T follicular helper cell (primary cell): ENCODE data around the gene ACSF2.
A peak's percentile ranks its signal among the peaks of the same experiment; 100 is the strongest.

ENCODE experiments used
- DNase-seq: peaks from one replicate; pipeline ENCODE4 v3.0.0-alpha.2; 2020; ENCODE audit warnings: low read depth

ACSF2 gene

GRCh38 chr17:50499721-50500120, 73.7 kb downstream of the ACSF2 start:
- DNase-seq, result no peak

DNA sequence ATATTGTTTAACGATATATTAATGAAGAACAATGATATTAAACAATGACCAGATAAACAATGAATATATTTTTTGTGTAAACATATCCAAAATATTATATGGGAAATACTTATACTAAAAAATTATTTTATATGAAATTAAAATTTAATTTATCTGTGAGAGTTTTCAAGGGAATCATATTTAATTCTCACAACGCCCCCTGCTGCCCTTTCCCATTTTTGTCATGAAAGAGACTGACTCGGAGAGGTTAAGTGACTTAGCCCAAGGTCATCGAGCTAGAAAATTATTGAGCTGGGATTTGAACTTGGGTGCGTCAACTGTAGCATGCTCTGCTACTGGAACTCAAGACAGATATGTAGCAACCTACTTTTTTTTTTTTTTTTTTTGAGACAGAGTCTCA, 75.0 kb downstream of the ACSF2 start:
- no peak for DNase-seq

DNA sequence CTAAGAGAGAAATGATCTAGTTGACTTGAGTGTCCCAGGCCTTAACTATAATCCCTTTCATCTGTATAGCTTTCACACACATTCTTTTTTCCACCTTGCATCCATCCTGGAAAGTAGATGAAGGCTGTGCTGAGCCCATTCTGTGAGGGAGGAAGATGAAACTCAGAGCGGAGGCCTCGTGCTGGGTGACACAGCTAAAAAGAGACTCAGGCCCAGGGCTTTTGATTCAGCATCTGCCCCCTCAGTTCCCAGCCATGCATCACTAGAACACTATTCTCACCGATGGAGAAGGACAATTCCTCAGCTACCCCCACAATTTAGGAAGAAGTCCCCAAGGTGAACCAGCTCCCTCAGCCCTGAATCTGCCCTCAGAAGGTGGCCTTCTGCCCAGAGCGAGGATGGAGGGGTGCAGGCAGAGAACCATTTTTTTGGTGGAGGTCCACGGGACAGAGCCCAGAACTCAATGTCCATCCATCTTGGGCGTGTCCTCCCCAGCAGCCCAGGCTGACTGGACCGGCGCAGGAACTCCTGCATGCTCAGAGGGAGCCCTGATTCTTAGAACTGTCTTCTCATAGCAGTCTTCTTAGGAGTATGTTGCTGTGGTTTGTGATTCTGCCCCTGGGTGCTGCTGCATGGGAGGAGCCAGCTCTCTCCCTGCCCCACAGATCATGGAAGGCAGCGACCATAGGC, 76.4 kb downstream of the ACSF2 start:
- no peak for DNase-seq

- DNase-seq, result no peak
Measured at GRCh38 chr17:50505591-50506130, 79.6 kb downstream of the ACSF2 start.

GRCh38 chr17:50506298-50506697, 80.3 kb downstream of the ACSF2 start:
- DNase-seq, result no peak

GRCh38 chr17:50507871-50508572, 82.0 kb downstream of the ACSF2 start, which contains the start of gene MYCBPAP:
Gene MYCBPAP, plus strand, starts transcription at chr17:50508439. Its CDS starts 236 bp downstream, at chr17:50508675.
- DNase-seq, result peak; percentile 70

- no peak for DNase-seq
Measured at GRCh38 chr17:50508573-50509460, 82.8 kb downstream of the ACSF2 start.

GRCh38 chr17:50511058-50511457, 85.0 kb downstream of the ACSF2 start:
- peak; percentile 20 for DNase-seq

- DNase-seq, result no peak
Measured at GRCh38 chr17:50513495-50513894, 87.5 kb downstream of the ACSF2 start.

DNA sequence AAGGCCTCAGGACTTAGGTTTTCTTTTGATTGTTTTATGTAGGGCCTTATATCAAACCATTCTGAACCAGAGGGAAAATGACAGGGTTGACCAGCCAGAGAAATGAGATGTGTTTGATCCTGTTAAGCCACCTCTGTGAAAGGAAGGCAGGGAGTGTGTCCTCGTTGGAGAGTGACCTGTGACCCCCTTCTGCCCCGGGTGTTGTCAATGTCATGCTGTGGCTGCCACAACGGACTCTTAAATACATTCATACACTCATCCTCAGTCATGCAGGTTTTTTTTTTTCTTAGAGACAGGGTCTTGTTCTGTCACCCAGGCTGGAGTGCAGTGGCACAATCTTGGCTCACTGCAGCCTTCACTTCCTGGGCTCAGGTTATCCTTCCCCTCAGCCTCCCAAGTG, 88.4 kb downstream of the ACSF2 start:
- no peak for DNase-seq

DNA sequence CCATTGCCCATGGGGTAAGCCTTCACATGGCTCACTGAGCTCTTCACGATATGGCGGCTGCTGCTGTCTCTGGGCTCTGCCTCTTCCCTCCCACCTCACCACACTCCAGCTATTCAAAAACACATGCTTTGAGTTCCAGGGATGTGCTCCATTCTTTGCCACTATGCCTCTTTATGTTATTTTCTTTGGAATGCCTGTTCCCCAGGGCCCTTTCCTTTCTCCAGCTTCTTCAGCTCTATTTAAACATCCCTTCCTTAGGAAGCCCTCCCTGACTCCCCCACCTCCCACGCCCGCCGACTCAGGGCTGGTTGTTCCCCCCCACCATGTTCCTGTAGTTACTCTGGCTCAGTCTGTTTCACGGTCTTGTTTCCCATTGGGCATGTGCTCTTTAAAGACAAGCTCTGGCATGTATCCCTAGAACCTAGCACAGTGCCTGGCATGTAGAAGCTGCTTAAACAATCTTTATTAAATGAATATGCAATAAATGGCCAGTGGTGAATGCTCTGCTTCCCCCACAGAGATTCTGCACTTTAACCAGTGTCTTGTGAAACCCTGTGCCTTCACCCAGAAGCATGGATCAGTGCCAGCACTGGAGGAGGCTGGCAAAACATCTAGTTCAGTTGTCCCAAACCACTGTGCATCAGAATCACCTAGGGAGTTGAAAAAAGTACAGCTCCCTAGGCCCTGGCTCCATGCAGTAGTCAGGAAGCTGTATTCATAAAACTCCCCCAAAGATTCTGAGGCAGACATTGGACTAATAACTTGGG, 89.1 kb downstream of the ACSF2 start:
- no peak for DNase-seq

DNA sequence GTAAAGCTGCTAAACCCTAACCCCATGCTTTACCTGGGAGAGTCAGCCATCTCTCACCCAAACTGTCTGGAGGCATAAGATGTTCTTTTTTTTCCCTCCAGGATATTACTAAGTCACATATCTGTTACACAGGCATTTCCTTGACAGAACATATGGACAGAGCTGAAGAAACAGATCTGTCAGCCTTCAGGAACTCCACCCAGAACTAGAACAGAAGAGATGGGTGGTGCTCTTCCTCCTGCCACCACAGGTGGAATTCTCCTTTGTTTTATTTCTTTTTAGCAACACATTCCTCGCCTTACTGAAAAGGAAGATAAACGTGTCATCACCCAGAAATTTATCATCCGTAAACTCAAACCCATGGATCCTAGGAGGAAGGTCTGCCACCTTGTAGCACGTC, 91.0 kb downstream of the ACSF2 start:
- no peak for DNase-seq

DNA sequence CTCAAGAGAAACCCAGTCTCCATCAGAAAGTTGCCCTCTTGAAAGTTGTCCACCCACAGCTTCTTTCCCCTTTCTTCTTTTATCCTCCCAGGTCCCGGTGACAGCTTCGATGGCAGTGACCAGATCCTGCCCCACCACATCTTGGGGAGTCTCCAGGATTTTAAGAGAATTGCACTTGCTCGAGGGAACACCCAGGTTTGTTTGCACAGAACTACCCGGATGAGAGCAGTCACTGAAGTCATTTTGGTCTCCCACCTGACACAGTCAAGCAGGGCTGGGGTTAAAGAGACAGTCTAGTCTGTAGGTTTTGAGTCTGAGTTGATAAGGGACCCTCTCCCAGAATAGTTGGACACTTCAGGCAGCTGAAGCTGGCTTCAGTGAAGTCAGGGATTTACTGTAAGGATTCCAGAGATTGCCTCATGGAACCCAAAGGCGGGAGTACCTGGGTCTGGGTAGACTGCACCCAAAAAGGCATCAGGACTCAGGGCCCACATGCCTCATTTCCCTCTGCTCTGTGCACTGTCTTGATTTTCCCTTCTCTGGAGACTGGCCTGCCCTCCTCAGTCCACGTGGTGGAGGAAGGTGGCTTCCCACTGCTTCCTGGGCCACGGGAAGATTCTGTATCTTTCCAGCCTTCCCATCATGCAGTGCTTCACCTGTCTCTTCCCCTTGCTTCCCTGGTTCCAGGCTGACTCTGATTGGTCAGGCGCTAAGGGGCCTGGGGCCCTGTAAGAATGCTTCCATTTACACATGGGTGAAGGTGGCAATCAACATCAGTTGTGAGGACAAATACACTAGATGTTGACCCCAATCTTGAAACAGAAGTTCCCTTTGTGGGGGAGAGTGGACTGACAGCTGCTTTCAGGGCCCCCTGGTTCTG, 91.7 kb downstream of the ACSF2 start:
- no peak for DNase-seq

- DNase-seq, result no peak
Measured at GRCh38 chr17:50518384-50519023, 92.5 kb downstream of the ACSF2 start.

DNA sequence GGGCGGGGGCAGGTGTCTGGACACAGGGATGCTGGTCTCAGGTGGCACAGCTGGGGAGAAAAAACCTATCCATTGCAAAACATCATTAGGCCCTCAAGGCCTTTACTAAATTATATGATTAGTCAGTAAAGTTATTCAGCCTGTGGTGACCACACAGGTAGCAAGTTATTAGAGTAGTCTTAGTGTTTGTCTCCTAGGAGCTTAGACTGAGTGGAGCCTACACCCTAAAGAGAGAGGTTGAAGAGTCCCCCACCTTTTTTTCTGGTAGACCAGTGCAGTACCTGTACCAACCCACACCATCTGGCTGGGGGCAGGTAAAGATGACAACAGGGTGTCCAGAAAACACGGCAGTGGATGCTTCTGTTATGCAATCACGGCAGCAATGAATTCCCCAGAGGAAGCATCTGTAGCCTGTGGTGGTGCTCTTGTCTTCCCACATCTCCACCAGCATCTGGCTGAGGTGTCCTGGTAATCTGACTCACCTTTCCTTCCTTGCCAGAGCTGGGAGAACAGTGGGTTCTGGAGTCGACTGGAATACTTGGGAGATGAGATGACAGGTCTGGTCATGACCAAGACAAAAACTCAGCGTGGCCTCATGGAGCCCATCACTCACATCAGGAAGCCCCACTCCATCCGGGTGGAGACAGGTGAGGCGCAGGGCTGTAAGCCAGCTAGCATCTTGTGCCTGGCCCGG, 93.3 kb downstream of the ACSF2 start:
- DNase-seq, result no peak

GRCh38 chr17:50520483-50520882, 94.5 kb downstream of the ACSF2 start:
- no peak for DNase-seq

DNA sequence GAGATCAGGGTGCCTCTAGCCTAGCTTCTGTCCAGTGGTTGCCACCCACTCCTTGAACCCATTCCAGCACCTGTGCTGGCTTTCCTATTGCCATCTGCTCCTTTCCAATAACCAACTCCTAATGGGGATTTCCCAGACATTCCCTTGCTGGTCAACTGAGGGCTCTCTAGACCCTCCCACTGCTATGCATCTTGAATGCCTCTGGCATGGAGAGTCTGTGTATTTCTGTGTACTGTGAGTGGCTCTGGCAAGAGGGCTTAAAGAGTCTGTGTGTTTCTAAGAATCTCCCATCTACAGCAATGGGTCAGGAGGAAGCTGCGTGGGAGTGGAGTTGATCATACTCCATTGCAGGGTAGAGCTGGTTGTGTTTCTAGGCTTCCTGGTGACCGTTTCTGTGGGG, 95.5 kb downstream of the ACSF2 start:
- DNase-seq, result no peak

GRCh38 chr17:50522766-50523165, 96.7 kb downstream of the ACSF2 start:
- DNase-seq, result no peak

- no peak for DNase-seq
Measured at GRCh38 chr17:50523208-50523607, 97.2 kb downstream of the ACSF2 start.
